CD4-positive, alpha-beta T cell (primary cell): ENCODE results near the gene CNTN6. TPM values are rescaled to one million over a fixed set of nuclear protein-coding genes. Genes with fewer than 3 reads are reported as not detected.

Experiments
- ATAC-seq: fragments of 200-7000 bp; cut with Tn5 transposase; one replicate; pipeline ENCODE4 v1.10.0; 2022; ENCODE audit warnings: mild to moderate bottlenecking; ENCODE audit not compliant: poor library complexity
- CTCF ChIA-PET: fragments of 350-600 bp; sonication (Branson Sonifier 250); formaldehyde crosslinking; loops from one replicate; lab custom pipeline; 2021; ENCODE audit warnings: antibody characterized with exemption, inconsistent platforms; lab: Charles Lee
- POLR2A ChIA-PET: fragments of 350-600 bp; sonication (Branson Sonifier 250); formaldehyde crosslinking; loops from one replicate; lab custom pipeline; 2021; ENCODE audit warnings: antibody characterized with exemption, inconsistent platforms; lab: Charles Lee
- DNase-seq, 14 experiments: peaks; one replicate each; pipeline ENCODE4 v3.0.0-alpha.2; 2013 to 2020; ENCODE audit warnings: mixed read lengths in 2 of 14
- H3K27ac ChIP-seq, 2 donors: one replicate each; pipeline versions ENCODE4 v1.5.1 to v1.7.0; 2013; ENCODE audit warnings: low read length in 2 of 2, low read depth in 1 of 2, mild to moderate bottlenecking in 1 of 2
- H3K27me3 ChIP-seq, 2 experiments: 1 replicate in 1 of 2; 2 replicates in 1 of 2; pipeline versions ENCODE4 v1.6.1 to v1.7.0; 2013; ENCODE audit warnings: low read length in 2 of 2, control low read depth in 1 of 2, mild to moderate bottlenecking in 1 of 2, moderate library complexity in 1 of 2; ENCODE audit not compliant: insufficient read depth in 2 of 2, control insufficient read depth in 1 of 2
- H3K36me3 ChIP-seq: one replicate; pipeline ENCODE4 v1.6.1; 2013; ENCODE audit warnings: low read length, control low read depth; ENCODE audit not compliant: insufficient read depth
- H3K4me1 ChIP-seq: one replicate; pipeline ENCODE4 v1.6.1; 2013; ENCODE audit warnings: low read length, control low read depth; ENCODE audit not compliant: insufficient read depth
- H3K4me3 ChIP-seq: one replicate; pipeline ENCODE4 v1.5.1; 2013; ENCODE audit warnings: mild to moderate bottlenecking, low read length, moderate library complexity
- H3K9me3 ChIP-seq, 2 experiments: 1 replicate in 1 of 2; 2 replicates in 1 of 2; pipeline versions ENCODE4 v1.6.1 to v1.7.0; 2013; ENCODE audit warnings: low read length in 2 of 2, mild to moderate bottlenecking in 2 of 2, control low read depth in 1 of 2, moderate library complexity in 1 of 2; ENCODE audit not compliant: control insufficient read depth in 1 of 2, insufficient read depth in 1 of 2
- H3K27ac Mint-ChIP-seq: one replicate; pipeline ENCODE4 v1.8.0; 2020; ENCODE audit warnings: mixed read lengths
- H3K27me3 Mint-ChIP-seq: one replicate; pipeline ENCODE4 v1.8.0; 2021; ENCODE audit warnings: mixed read lengths
- H3K36me3 Mint-ChIP-seq: one replicate; pipeline ENCODE4 v1.8.0; 2021; ENCODE audit warnings: low read depth, mixed read lengths
- H3K4me1 Mint-ChIP-seq: one replicate; pipeline ENCODE4 v1.8.0; 2021; ENCODE audit warnings: low read depth, mixed read lengths
- H3K4me3 Mint-ChIP-seq: one replicate; pipeline ENCODE4 v1.8.0; 2020; ENCODE audit warnings: mild to moderate bottlenecking, mixed read lengths
- H3K9me3 Mint-ChIP-seq: one replicate; pipeline ENCODE4 v1.8.0; 2020; ENCODE audit warnings: mixed read lengths
- intact Hi-C, 2 experiments: fragments of 100-400 bp; cut with DNase I in 1 of 2; cut with micrococcal nuclease in 1 of 2; formaldehyde crosslinking; loops; one replicate each; pipeline versions ENCODE4 v1.15.1 to v1.9.0; 2023 to 2025; cut with DNase I, micrococcal nuclease
- total RNA-seq, 174 experiments: library from RNA in 2 of 174; stranded (reverse) in 2 of 174; gene quantifications; one replicate each; pipeline ENCODE4 v1.2.3 and lab custom pipeline; 2021 to 2026
- TF ChIP-seq, protein P1 (sequence below): fragments of 200-600 bp; IDR thresholded peaks from one replicate; pipeline ENCODE4 v1.8.0; 2022; ENCODE audit warnings: antibody characterized with exemption, mild to moderate bottlenecking

The CNTN6 gene
- total RNA-seq, 2 experiments from 2014 or later = not detected

DNA sequence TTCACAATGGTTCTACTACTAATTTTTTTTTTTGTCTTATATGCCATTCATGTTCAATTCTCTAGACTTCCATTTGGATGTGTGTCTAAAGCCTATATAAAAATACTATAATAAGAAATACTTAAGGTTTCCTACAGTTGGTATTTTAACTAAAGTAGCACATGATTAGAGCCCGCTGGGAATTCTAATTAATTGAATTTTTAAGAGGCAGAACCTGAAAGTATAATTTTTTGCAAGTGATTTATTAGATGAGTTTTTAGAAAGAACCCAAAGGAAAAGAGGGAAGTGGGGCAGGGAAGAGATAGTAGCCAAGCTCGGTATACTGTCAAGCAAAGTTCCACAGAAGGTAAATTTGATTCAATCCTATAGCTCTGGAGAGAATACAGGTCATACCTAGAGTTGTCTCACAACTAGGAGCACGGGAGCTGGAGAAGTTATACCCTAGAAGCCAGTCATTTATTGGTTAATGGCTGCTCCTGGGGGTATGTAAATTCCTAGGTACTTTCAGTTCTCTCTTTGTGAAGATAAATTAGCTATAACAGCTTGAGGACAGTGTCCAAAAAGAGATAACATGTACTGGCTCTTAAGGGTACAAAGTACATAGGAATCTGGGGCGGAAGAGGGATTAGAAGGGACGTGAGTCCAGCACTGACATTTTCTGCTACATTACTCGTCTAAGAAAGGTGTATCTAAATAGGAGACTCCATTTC, 225.6 kb downstream of the CNTN6 start:
- no peak for ATAC-seq
- TF ChIP-seq, protein P1, sequence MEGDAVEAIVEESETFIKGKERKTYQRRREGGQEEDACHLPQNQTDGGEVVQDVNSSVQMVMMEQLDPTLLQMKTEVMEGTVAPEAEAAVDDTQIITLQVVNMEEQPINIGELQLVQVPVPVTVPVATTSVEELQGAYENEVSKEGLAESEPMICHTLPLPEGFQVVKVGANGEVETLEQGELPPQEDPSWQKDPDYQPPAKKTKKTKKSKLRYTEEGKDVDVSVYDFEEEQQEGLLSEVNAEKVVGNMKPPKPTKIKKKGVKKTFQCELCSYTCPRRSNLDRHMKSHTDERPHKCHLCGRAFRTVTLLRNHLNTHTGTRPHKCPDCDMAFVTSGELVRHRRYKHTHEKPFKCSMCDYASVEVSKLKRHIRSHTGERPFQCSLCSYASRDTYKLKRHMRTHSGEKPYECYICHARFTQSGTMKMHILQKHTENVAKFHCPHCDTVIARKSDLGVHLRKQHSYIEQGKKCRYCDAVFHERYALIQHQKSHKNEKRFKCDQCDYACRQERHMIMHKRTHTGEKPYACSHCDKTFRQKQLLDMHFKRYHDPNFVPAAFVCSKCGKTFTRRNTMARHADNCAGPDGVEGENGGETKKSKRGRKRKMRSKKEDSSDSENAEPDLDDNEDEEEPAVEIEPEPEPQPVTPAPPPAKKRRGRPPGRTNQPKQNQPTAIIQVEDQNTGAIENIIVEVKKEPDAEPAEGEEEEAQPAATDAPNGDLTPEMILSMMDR = no peak

DNA sequence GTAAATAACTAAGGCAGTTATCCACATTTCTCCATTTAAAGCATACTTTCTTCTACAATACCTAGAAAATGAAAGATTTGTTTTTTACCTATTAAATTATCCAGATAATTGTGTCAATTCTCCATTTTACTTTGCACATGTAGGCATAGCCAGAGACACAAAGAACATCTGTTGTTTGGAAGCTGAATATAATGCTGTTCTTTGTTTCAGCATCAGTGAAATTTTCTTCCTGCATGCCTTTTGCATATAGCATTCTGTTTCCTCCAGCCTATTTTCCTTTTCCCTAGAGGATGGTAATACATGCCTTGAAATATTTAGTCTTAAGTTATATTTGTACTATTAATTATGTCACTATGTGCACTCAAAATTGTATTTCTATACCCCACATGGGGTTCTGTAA, 233.7 kb downstream of the CNTN6 start:
- intact Hi-C loops = no loop called here
- Mint-ChIP-seq H3K4me3 (no peak overlapping the region), H3K27me3 (no peaks in the 10 kb centered on the region), H3K4me1 (no peaks in the 10 kb centered on the region), H3K36me3 (no peaks in the 10 kb centered on the region), H3K27ac (no peak overlapping the region), H3K9me3 (peaks cover 4% of the 10 kb centered on the region)
- Histone ChIP-seq H3K4me3 (no peak overlapping the region), H3K27me3 (no peaks in the 10 kb centered on the region), H3K27ac (no peak overlapping the region), H3K4me1 (no peaks in the 10 kb centered on the region), H3K9me3 (no peaks in the 10 kb centered on the region), H3K36me3 (no peaks in the 10 kb centered on the region)
- DNase-seq = no peak
- TF ChIP-seq, protein P1 = no peak
- ChIA-PET CTCF (no interaction called here), POLR2A (no interaction called here)
- no peak for ATAC-seq

More for the DNA sequence above, 225.6 kb downstream of the CNTN6 start:
- Histone ChIP-seq H3K36me3 (no peaks in the 10 kb centered on the region), H3K4me3 (no peak overlapping the region), H3K9me3 (no peaks in the 10 kb centered on the region), H3K4me1 (no peaks in the 10 kb centered on the region), H3K27me3 (no peaks in the 10 kb centered on the region), H3K27ac (no peak overlapping the region)
- no peak for DNase-seq
- CTCF ChIA-PET = no interaction called here
- POLR2A ChIA-PET = no interaction called here
- intact Hi-C loops = no loop called here
- Mint-ChIP-seq H3K4me1 (no peaks in the 10 kb centered on the region), H3K9me3 (peaks cover 4% of the 10 kb centered on the region), H3K36me3 (no peaks in the 10 kb centered on the region), H3K27me3 (no peaks in the 10 kb centered on the region), H3K4me3 (no peak overlapping the region), H3K27ac (no peak overlapping the region)

DNA sequence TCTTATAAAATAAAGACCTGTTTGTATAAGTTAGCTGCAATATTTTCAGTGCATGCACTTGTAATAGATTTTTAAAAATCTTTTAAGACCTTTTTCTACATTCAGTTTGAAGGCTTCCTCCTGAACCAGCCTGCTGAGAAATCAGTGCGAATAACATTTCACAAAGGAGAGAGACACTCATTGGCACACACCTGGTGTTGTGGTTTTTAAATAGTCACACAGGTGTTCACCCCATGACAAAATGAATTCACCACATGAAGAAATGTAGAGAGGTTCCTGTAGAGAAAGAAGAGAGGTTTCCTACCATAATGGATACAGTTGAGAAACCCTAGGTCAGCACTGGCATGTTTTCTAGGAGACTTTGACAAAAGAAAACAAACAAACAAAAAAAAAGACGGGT, 237.3 kb downstream of the CNTN6 start:
- CTCF ChIA-PET = no interaction called here
- H3K27ac Mint-ChIP-seq = no peak overlapping the region

More for the DNA sequence above, 237.3 kb downstream of the CNTN6 start:
- Histone ChIP-seq H3K27me3 (no peaks in the 10 kb centered on the region), H3K4me3 (no peak overlapping the region), H3K9me3 (no peaks in the 10 kb centered on the region), H3K36me3 (no peaks in the 10 kb centered on the region), H3K4me1 (no peaks in the 10 kb centered on the region), H3K27ac (no peak overlapping the region)
- Mint-ChIP-seq H3K4me1 (no peaks in the 10 kb centered on the region), H3K36me3 (no peaks in the 10 kb centered on the region), H3K9me3 (peaks cover 4% of the 10 kb centered on the region), H3K4me3 (no peak overlapping the region), H3K27me3 (no peaks in the 10 kb centered on the region)
- intact Hi-C loops = no loop called here
- POLR2A ChIA-PET = no interaction called here
- TF ChIP-seq, protein P1 = no peak
- DNase-seq = no peak
- no peak for ATAC-seq
